HCT116 (cell line): ENCODE measurements around the gene TUBB4A.

Source experiments
- CEBPB ChIP-seq: IDR thresholded peaks from 2 replicates; pipeline ENCODE4 v1.6.1; 2012; ENCODE audit warnings: low read depth
- CTCF ChIP-seq, 3 experiments: fragments of 200-600 bp in 1 of 3; sonication (generic) in 1 of 3; IDR thresholded peaks in 2 of 3; conservative IDR thresholded peaks in 1 of 3; 2 replicates each; pipeline ENCODE4 v1.5.1; 2012 to 2017; ENCODE audit warnings: low read depth in 2 of 3, low read length in 2 of 3, antibody characterized with exemption in 1 of 3, borderline replicate concordance in 1 of 3, control low read depth in 1 of 3, mild to moderate bottlenecking in 1 of 3, mixed read lengths in 1 of 3, mixed run types in 1 of 3, moderate library complexity in 1 of 3; ENCODE audit not compliant: insufficient read depth in 1 of 3
- EZH2 ChIP-seq: fragments of 200-600 bp; sonication (generic); IDR thresholded peaks from 2 replicates; pipeline ENCODE4 v1.6.1; 2017; ENCODE audit warnings: antibody characterized with exemption, mixed run types
- EZH2phosphoT487 ChIP-seq: fragments of 200-600 bp; IDR thresholded peaks from 2 replicates; pipeline ENCODE4 v1.6.1; 2018; ENCODE audit warnings: antibody characterized with exemption, borderline replicate concordance
- FOSL1 ChIP-seq: IDR thresholded peaks from 2 replicates; pipeline ENCODE4 v1.6.1; 2012; ENCODE audit warnings: low read depth
- MAX ChIP-seq: IDR thresholded peaks from 2 replicates; pipeline ENCODE4 v1.6.1; 2012
- POLR2A ChIP-seq: IDR thresholded peaks from 2 replicates; pipeline ENCODE4 v1.7.0; 2011; ENCODE audit warnings: borderline replicate concordance; ENCODE audit not compliant: insufficient read depth, insufficient read length; ENCODE audit errors: extremely low read depth
- SRF ChIP-seq: IDR thresholded peaks from 2 replicates; pipeline ENCODE4 v1.6.1; 2012; ENCODE audit warnings: low read depth
- ZFX ChIP-seq: fragments of 450-650 bp; IDR thresholded peaks from 2 replicates; pipeline ENCODE4 v1.6.1; 2017
- ZNF274 ChIP-seq: fragments of 200-500 bp; sonication (Bioruptor generic); IDR thresholded peaks from 2 replicates; pipeline ENCODE4 v1.6.1; 2014; ENCODE audit warnings: mild to moderate bottlenecking, low read depth, low read length, inconsistent platforms
- TF ChIP-seq, protein P1 (sequence below): IDR thresholded peaks from 2 replicates; pipeline ENCODE4 v1.6.1; 2012; ENCODE audit warnings: low read depth

DNA sequence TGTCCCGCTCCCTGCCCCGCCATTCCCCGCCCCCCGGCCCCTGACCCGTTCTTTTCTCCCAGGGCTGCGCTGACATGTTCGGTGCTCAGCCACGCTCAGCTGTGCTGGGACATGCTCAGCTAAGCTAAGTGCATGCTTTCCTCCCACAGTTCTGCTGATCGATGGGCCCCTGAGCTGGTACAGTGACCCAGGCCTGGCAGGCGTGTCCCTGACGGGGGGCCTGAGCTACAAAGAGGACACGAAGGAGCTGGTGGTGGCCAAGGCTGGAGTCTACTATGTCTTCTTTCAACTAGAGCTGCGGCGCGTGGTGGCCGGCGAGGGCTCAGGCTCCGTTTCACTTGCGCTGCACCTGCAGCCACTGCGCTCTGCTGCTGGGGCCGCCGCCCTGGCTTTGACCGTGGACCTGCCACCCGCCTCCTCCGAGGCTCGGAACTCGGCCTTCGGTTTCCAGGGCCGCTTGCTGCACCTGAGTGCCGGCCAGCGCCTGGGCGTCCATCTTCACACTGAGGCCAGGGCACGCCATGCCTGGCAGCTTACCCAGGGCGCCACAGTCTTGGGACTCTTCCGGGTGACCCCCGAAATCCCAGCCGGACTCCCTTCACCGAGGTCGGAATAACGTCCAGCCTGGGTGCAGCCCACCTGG, 32.5 kb upstream of the TUBB4A start:
- TF ChIP-seq MAX (no peak), FOSL1 (no peak), CTCF (IDR thresholded peaks at IDR 0.05 in 2 of 3, conservative IDR thresholded peaks at IDR 0.05 in 1 of 3; ENCODE audit: borderline replicate concordance in 1 of 3, insufficient read depth in 1 of 3, low read depth in 2 of 3, low read length in 2 of 3) (no peak), ZFX (no peak), ZNF274 (no peak), POLR2A (no peak), EZH2phosphoT487 (no peak), CEBPB (no peak), EZH2 (no peak), SRF (no peak)
- TF ChIP-seq, protein P1, sequence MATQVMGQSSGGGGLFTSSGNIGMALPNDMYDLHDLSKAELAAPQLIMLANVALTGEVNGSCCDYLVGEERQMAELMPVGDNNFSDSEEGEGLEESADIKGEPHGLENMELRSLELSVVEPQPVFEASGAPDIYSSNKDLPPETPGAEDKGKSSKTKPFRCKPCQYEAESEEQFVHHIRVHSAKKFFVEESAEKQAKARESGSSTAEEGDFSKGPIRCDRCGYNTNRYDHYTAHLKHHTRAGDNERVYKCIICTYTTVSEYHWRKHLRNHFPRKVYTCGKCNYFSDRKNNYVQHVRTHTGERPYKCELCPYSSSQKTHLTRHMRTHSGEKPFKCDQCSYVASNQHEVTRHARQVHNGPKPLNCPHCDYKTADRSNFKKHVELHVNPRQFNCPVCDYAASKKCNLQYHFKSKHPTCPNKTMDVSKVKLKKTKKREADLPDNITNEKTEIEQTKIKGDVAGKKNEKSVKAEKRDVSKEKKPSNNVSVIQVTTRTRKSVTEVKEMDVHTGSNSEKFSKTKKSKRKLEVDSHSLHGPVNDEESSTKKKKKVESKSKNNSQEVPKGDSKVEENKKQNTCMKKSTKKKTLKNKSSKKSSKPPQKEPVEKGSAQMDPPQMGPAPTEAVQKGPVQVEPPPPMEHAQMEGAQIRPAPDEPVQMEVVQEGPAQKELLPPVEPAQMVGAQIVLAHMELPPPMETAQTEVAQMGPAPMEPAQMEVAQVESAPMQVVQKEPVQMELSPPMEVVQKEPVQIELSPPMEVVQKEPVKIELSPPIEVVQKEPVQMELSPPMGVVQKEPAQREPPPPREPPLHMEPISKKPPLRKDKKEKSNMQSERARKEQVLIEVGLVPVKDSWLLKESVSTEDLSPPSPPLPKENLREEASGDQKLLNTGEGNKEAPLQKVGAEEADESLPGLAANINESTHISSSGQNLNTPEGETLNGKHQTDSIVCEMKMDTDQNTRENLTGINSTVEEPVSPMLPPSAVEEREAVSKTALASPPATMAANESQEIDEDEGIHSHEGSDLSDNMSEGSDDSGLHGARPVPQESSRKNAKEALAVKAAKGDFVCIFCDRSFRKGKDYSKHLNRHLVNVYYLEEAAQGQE = no peak
